ENCODE measurements around the gene ZBTB18.

The ZBTB18 gene

GRCh38 chr1:244050835-244051444, at the start of gene ZBTB18:
Gene ZBTB18 (plus strand): TSS chr1:244051283. CDS start chr1:244051432, 149 bp downstream.
- no peak for DNase-seq (ENCODE audit: extremely low read depth, low read depth)
- peak within 1 kb of the TSS; percentile 74 for H3K4me3 ChIP-seq (replicated peaks; ENCODE audit: low read depth, low read length)
- no peak for TF ChIP-seq CTCF (IDR thresholded peaks at IDR 0.05; ENCODE audit: low read depth, low read length, missing control alignments)

- TF ChIP-seq CTCF (IDR thresholded peaks at IDR 0.05; ENCODE audit: low read depth, low read length, missing control alignments): no peak
- no peak overlapping the region for H3K4me3 ChIP-seq (replicated peaks; ENCODE audit: low read depth, low read length)
- no peak for DNase-seq (ENCODE audit: extremely low read depth, low read depth)
These were observed 48.4 kb upstream of the ZBTB18 start for GRCh38 chr1:244002721-244003120.

- H3K4me3 ChIP-seq (replicated peaks; ENCODE audit: low read depth, low read length): no peak overlapping the region
- TF ChIP-seq CTCF (IDR thresholded peaks at IDR 0.05; ENCODE audit: low read depth, low read length, missing control alignments): no peak
- no peak for DNase-seq (ENCODE audit: extremely low read depth, low read depth)
These were observed 45.6 kb upstream of the ZBTB18 start for GRCh38 chr1:244005455-244005854.

GRCh38 chr1:244006381-244006901, 44.6 kb upstream of the ZBTB18 start:
- no peak for TF ChIP-seq CTCF (IDR thresholded peaks at IDR 0.05; ENCODE audit: low read depth, low read length, missing control alignments)
- no peak overlapping the region for H3K4me3 ChIP-seq (replicated peaks; ENCODE audit: low read depth, low read length)
- DNase-seq (ENCODE audit: extremely low read depth, low read depth): no peak

- H3K4me3 ChIP-seq (replicated peaks; ENCODE audit: low read depth, low read length): no peak overlapping the region
- TF ChIP-seq CTCF (IDR thresholded peaks at IDR 0.05; ENCODE audit: low read depth, low read length, missing control alignments): no peak
- DNase-seq (ENCODE audit: extremely low read depth, low read depth): no peak
These were observed 44.1 kb upstream of the ZBTB18 start for GRCh38 chr1:244006961-244007360.

GRCh38 chr1:244010191-244010590, 40.9 kb upstream of the ZBTB18 start:
- no peak for DNase-seq (ENCODE audit: extremely low read depth, low read depth)
- H3K4me3 ChIP-seq (replicated peaks; ENCODE audit: low read depth, low read length): no peak overlapping the region
- no peak for TF ChIP-seq CTCF (IDR thresholded peaks at IDR 0.05; ENCODE audit: low read depth, low read length, missing control alignments)

GRCh38 chr1:244010703-244011123, 40.4 kb upstream of the ZBTB18 start:
- no peak for DNase-seq (ENCODE audit: extremely low read depth, low read depth)
- no peak for TF ChIP-seq CTCF (IDR thresholded peaks at IDR 0.05; ENCODE audit: low read depth, low read length, missing control alignments)

More at GRCh38 chr1:244010703-244011123, 40.4 kb upstream of the ZBTB18 start:
- H3K4me3 ChIP-seq (replicated peaks; ENCODE audit: low read depth, low read length): no peak overlapping the region

Data from HFF-Myc (cell line).